Left lung (tissue), 10 donors: ENCODE measurements around the gene EPHB1. TPM values are rescaled to one million over a fixed set of nuclear protein-coding genes. Genes with fewer than 3 reads are reported as not detected.

Source experiments
- ATAC-seq: fragments of 200-7000 bp; cut with Tn5 transposase; one replicate; pipeline ENCODE4 v1.9.1; 2020; ENCODE audit warnings: moderate library complexity
- DNase-seq, 4 donors: peaks; one replicate each; pipeline ENCODE4 v3.0.0-alpha.2; 2013 to 2020
- H3K27ac ChIP-seq, 2 donors: fragments of 200-600 bp; sonication (generic) in 1 of 2; one replicate each; pipeline versions ENCODE4 v1.5.0 to v1.8.0; 2020 to 2021
- H3K27me3 ChIP-seq, 2 donors: fragments of 200-600 bp; sonication (generic) in 1 of 2; one replicate each; pipeline versions ENCODE4 v1.5.0 to v1.8.0; 2020 to 2021
- H3K36me3 ChIP-seq, 2 donors: fragments of 200-600 bp; sonication (generic) in 1 of 2; one replicate each; pipeline versions ENCODE4 v1.5.0 to v1.8.0; 2020 to 2021
- H3K4me1 ChIP-seq, 2 donors: fragments of 200-600 bp; one replicate each; pipeline ENCODE4 v1.8.0; 2021
- H3K4me3 ChIP-seq, 2 donors: fragments of 200-600 bp; sonication (generic) in 1 of 2; one replicate each; pipeline versions ENCODE4 v1.5.0 to v1.8.0; 2020 to 2021; ENCODE audit warnings: mild to moderate bottlenecking in 1 of 2
- H3K9me3 ChIP-seq, 2 donors: fragments of 200-600 bp; sonication (generic) in 1 of 2; one replicate each; pipeline versions ENCODE4 v1.5.0 to v1.8.0; 2020 to 2021
- CTCF ChIP-seq, 2 donors: fragments of 200-600 bp; sonication (generic) in 1 of 2; IDR thresholded peaks; one replicate each; pipeline versions ENCODE4 v1.5.0 to v1.8.0; 2021; ENCODE audit warnings: antibody characterized with exemption in 2 of 2
- intact Hi-C, 2 donors: fragments of 100-400 bp; cut with DNase I; formaldehyde crosslinking; loops; one replicate each; pipeline versions ENCODE4 v1.11.2 to v1.14.2; 2022
- polyA plus RNA-seq, 6 donors: library from polyadenylated mRNA; unstranded; fragments of 120-200 nt; gene quantifications; one replicate each; pipeline ENCODE4 v1.2.1, GENCODE V29; 2013; ENCODE audit not compliant: insufficient read length in 6 of 6
- total RNA-seq, 2 donors: library from RNA; stranded (reverse); fragmentation: NEBNext Ultra II Directional; extraction: Animal tissue kit (Norgen Biotek cat#: 25700); gene quantifications; one replicate each; pipeline ENCODE4 v1.2.1, GENCODE V29; 2021
- donor health status: DM: no; HTN: yes; CAD: no.
- donor health status: DM: no; HTN: no; CAD: no.

The EPHB1 gene
- total and polyA plus RNA-seq, 8 donors = 1.1 to 4.3 (median 2.7) TPM

- Histone ChIP-seq H3K4me1 (no peaks in the 10 kb centered on the region), H3K27me3 (no peaks in the 10 kb centered on the region), H3K4me3 (no peak overlapping the region), H3K9me3 (no peaks in the 10 kb centered on the region), H3K27ac (no peak overlapping the region), H3K36me3 (no peaks in the 10 kb centered on the region)
- ATAC-seq (no peak), DNase-seq (no peak)
- intact Hi-C loops = no loop called here
- TF ChIP-seq CTCF (IDR thresholded peaks at IDR 0.05) = no peak
Observed at GRCh38 chr3:134871818-134872217, 76.8 kb downstream of the EPHB1 start.

DNA sequence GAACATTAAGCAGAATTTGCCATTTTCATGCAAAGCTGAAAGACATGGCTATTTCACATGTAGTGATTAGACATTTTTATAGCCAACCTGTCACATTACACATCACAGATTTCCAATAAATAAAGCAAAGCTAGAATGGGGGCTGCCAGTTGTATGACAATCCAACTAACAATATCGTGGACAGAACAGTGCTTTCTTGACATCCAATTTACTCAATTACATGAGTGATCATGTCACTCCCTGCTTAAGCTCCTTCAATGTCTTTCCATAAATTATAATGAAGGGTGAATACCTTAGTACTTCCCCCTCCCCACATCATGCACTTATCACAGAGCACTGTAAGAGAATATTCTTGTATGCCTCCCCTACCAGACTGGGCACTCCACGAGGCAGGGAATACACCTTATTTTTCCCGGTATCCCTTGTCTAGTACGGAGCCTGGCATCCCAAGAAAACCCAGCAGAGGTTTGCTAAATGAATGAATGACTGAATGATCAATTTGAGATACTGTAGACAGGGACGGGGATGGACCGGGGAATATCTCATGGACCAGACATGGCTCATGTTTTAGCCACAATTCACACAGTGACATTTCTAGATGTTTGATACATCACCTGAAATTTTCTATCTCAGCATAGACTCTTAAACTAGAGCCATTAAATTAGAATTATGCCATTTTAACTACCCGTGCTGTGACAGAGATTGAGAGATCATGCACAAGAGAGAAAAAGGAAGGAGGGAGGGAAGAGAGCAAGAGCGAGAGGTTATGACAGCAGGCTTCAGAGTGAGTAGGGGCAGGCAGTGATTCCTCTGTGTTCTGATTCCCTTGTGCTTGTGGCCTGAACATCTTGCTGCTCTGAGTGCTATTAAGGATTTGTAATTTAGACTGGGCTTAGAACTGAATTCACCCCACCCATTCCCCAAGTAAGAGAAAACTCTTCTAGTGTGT, 77.7 kb downstream of the EPHB1 start:
- no peaks in the 10 kb centered on the region for H3K9me3 ChIP-seq
- no peak overlapping the region for H3K27ac ChIP-seq
- ATAC-seq (no peak), DNase-seq (no peak)
- H3K36me3 ChIP-seq = no peaks in the 10 kb centered on the region
- H3K27me3 ChIP-seq = no peaks in the 10 kb centered on the region
- no peak for TF ChIP-seq CTCF (IDR thresholded peaks at IDR 0.05)
- intact Hi-C loops = no loop called here
- no peaks in the 10 kb centered on the region for H3K4me1 ChIP-seq
- H3K4me3 ChIP-seq = no peak overlapping the region

- H3K4me1 ChIP-seq = no peaks in the 10 kb centered on the region
- no peak for TF ChIP-seq CTCF (IDR thresholded peaks at IDR 0.05)
- DNase-seq = no peak
- no peaks in the 10 kb centered on the region for H3K27me3 ChIP-seq
- no peaks in the 10 kb centered on the region for H3K36me3 ChIP-seq
- intact Hi-C loops = no loop called here
- H3K27ac ChIP-seq = no peak overlapping the region
- H3K4me3 ChIP-seq = no peak overlapping the region
- no peak for ATAC-seq
- H3K9me3 ChIP-seq = no peaks in the 10 kb centered on the region
Observed at GRCh38 chr3:134873789-134874188, 78.7 kb downstream of the EPHB1 start.

GRCh38 chr3:134874737-134875413, 79.8 kb downstream of the EPHB1 start:
- ATAC-seq (no peak), DNase-seq (peak in 1 of 4 donors; percentile 7)
- TF ChIP-seq CTCF (IDR thresholded peaks at IDR 0.05) = no peak
- Histone ChIP-seq H3K4me1 (no peaks in the 10 kb centered on the region), H3K27ac (no peak overlapping the region), H3K9me3 (no peaks in the 10 kb centered on the region), H3K36me3 (no peaks in the 10 kb centered on the region), H3K27me3 (no peaks in the 10 kb centered on the region), H3K4me3 (no peak overlapping the region)
- intact Hi-C loops = no loop called here

GRCh38 chr3:134876836-134877235, 81.8 kb downstream of the EPHB1 start:
- intact Hi-C loops = no loop called here
- DNase-seq = no peak
- H3K9me3 ChIP-seq = no peaks in the 10 kb centered on the region
- no peaks in the 10 kb centered on the region for H3K27me3 ChIP-seq
- no peak overlapping the region for H3K4me3 ChIP-seq
- no peak for TF ChIP-seq CTCF (IDR thresholded peaks at IDR 0.05)
- H3K4me1 ChIP-seq = no peaks in the 10 kb centered on the region
- H3K27ac ChIP-seq = no peak overlapping the region
- ATAC-seq = no peak
- H3K36me3 ChIP-seq = no peaks in the 10 kb centered on the region
